HG02763 (cell line): ENCODE results near the gene KIAA1217.

Experiments used
- ATAC-seq: cut with Tn5 transposase; IDR thresholded peaks from one replicate; pipeline ENCODE4 v1.9.1; 2021; ENCODE audit warnings: mild to moderate bottlenecking, moderate library complexity; ENCODE audit not compliant: unreplicated experiment

KIAA1217 gene, protein sequence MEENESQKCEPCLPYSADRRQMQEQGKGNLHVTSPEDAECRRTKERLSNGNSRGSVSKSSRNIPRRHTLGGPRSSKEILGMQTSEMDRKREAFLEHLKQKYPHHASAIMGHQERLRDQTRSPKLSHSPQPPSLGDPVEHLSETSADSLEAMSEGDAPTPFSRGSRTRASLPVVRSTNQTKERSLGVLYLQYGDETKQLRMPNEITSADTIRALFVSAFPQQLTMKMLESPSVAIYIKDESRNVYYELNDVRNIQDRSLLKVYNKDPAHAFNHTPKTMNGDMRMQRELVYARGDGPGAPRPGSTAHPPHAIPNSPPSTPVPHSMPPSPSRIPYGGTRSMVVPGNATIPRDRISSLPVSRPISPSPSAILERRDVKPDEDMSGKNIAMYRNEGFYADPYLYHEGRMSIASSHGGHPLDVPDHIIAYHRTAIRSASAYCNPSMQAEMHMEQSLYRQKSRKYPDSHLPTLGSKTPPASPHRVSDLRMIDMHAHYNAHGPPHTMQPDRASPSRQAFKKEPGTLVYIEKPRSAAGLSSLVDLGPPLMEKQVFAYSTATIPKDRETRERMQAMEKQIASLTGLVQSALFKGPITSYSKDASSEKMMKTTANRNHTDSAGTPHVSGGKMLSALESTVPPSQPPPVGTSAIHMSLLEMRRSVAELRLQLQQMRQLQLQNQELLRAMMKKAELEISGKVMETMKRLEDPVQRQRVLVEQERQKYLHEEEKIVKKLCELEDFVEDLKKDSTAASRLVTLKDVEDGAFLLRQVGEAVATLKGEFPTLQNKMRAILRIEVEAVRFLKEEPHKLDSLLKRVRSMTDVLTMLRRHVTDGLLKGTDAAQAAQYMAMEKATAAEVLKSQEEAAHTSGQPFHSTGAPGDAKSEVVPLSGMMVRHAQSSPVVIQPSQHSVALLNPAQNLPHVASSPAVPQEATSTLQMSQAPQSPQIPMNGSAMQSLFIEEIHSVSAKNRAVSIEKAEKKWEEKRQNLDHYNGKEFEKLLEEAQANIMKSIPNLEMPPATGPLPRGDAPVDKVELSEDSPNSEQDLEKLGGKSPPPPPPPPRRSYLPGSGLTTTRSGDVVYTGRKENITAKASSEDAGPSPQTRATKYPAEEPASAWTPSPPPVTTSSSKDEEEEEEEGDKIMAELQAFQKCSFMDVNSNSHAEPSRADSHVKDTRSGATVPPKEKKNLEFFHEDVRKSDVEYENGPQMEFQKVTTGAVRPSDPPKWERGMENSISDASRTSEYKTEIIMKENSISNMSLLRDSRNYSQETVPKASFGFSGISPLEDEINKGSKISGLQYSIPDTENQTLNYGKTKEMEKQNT (N-terminal part only)

GRCh38 chr10:24208661-24209431 is at the start of gene KIAA1217:
TSS of gene KIAA1217 (plus strand) at chr10:24209138. CDS start at chr10:24209194, 56 bp downstream.
- ATAC-seq, result peak; percentile 24

- no peak for ATAC-seq
These were observed 46.5 kb upstream of the KIAA1217 start for GRCh38 chr10:24162206-24162985.

GRCh38 chr10:24163485-24163884 is 45.5 kb upstream of the KIAA1217 start:
- ATAC-seq, result no peak

- no peak for ATAC-seq
These were observed 40.4 kb upstream of the KIAA1217 start for GRCh38 chr10:24168258-24169170.

DNA sequence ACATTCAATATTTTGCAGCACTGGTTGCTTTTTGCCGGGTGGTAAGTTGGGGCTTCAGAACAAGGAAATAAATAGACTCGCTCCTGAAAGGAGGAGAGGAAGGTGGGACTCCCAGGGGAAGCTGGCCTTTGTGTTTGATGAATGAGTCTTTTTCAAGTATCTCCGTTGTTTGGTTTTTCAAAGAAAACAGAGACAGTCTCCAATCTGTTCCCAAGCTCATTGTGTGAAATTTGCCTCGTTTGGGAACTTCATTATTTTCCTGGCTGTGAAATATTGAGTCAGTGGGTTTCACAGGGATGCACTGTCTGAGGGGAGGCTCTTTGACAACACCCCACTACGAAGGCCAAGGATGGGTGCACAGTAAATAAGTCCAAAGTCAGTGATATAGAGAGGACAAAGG is 38.7 kb upstream of the KIAA1217 start:
- no peak for ATAC-seq

DNA sequence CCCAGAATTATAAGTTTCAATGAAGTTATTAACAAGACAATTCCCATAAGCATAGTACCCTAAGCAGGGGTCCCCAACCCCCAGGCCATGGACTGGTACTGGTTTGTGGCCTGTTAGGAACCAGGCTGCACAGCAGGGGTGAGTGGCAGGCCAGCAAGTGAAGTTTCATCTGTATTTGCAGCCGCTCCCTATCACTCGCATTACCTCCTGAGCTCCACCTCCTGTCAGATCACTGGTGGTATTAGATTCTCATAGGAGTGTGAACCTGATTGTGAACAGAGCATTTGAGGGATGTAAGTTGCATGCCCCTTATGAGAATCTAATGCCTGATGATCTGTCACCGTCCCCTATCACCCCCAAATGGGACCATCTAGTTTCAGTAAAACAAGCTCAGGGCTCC is 36.0 kb upstream of the KIAA1217 start:
- ATAC-seq, result no peak

GRCh38 chr10:24174014-24174413 is 34.9 kb upstream of the KIAA1217 start:
- no peak for ATAC-seq

DNA sequence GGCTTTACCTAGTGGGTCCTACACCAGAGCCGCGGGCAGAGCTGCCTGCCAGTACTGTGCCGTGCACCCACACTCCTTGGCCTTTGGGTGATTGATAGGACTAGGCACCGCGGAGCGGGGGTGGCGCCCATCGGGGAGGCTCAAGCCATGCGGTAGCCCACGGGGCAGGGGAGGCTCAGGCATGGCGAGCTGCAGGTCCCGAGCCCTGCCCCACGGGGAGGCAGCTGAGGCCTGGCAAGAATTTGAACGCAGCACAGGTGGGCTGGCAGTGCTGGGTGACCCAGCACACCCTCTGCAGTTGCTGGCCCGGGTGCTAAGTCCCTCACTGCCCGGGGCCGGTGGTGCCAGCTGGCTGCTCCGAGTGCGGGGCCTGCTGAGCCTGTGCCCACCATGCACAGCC is 32.3 kb upstream of the KIAA1217 start:
- no peak for ATAC-seq

DNA sequence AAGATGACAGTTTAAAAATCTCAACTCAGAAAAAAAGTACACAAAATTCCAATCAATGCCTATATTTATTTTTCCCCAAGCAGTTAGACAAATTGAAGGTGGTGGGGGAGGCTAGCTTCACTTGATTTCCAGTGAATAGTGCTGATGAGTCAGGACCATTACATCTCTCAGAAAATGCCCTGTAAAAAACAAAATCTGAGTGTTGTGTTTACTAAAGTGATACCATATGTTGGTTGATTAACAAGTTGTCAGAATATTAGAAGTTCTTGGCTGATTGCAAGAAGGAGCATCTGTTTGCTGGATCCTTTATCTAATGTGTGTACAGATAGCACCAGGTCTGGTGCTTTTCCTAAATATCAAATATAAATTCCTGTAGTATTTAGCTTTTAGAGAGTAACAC is 31.3 kb upstream of the KIAA1217 start:
- no peak for ATAC-seq

- ATAC-seq, result no peak
These were observed 28.0 kb upstream of the KIAA1217 start for GRCh38 chr10:24180891-24181290.

DNA sequence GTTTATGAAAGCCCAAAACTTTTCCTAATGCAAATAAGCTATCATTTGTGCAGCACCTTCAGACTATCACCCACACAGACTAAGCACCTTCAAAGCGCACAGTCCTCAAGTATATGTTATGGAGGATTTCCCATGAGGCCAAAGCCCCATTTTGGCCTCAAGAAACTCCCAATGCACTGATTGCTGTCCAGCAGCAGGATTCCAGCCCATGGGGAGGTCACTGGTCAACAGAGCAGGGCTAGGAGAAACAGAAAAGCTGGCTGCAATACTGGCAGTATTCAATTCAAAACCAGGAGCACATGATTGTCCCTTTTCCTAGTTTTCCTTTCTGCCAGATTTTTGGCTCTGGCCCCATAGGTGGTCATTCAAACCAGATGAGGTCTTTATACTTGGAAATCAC is 24.5 kb upstream of the KIAA1217 start:
- no peak for ATAC-seq

DNA sequence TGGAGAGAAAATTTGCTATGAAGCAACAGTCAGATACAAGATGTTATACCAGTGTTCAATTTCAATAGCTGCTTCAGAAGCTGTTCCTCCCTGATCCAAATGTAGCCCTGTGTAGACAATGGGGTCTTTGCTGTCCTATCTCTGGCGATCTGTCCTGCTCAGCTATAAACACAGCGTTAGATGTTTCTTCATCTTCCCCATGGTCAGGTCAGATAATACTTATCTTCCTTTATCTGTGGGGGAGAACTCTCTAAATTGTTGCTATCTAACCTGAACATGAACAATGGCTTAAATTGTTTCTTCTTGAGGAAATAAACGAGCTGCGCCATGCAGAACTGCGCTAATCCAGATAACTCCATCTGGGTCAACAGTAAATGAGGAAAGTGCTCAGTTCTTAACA is 15.6 kb upstream of the KIAA1217 start:
- ATAC-seq, result no peak

GRCh38 chr10:24197263-24197662 is 11.7 kb upstream of the KIAA1217 start:
- no peak for ATAC-seq

GRCh38 chr10:24201503-24202180 is 7.3 kb upstream of the KIAA1217 start:
- ATAC-seq, result no peak

DNA sequence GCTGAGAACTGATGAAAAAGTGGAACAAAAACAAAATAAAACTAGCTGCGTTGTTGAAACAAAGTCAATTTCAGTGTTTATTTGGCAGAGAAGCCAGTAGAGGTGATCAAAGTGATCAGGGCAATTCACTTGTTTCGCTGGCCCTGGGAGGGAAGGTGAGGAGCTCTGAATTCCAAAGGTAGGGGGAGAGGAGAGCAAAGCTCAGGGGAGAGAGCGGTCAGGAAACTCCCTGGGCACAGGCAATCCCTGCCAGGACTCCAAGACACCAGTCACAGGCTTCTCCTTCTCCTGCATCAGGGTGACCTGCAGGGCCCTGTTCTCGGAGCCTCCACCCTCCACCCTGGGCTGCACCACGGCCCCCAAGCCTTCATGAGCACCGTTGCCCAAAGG is 6.8 kb upstream of the KIAA1217 start:
- no peak for ATAC-seq

- ATAC-seq, result no peak
These were observed 3.1 kb upstream of the KIAA1217 start for GRCh38 chr10:24205821-24206220.

DNA sequence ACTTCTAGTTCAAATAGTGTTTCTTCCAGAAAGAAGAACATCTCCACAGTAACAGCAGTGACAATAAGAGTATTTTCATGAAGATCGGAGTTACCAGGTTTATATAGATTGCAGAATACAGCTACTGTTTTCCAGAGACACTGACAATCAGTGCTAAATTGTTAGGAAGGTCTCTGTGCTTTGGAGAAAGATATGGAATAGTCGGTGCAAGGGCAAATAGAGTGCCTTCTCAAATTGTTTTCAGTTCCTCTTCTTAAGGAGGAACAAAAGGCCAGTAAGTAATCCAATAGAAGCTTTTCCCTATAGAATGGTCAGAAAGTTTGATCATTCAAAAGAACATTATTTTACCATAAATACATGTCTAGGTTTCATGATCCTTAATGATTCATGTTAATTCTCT is 2.6 kb upstream of the KIAA1217 start:
- ATAC-seq, result no peak

- no peak for ATAC-seq
These were observed 2.0 kb upstream of the KIAA1217 start for GRCh38 chr10:24206926-24207325.
